HUES48 (cell line): ENCODE data around the gene RHBDD2.
"Not testable (repeated sequence)": the region's sequence is repeated elsewhere in the genome, so short reads cannot be mapped to it uniquely, and the experiment has no call there.

Experiments used
- H3K27ac ChIP-seq: one replicate; pipeline ENCODE4 v1.7.0; 2013; ENCODE audit warnings: low read depth, low read length, inconsistent platforms
- H3K27me3 ChIP-seq: 2 replicates; pipeline ENCODE4 v1.6.1; 2013; ENCODE audit warnings: mild to moderate bottlenecking, low read length; ENCODE audit not compliant: control insufficient read depth, insufficient read depth
- H3K36me3 ChIP-seq: 2 replicates; pipeline ENCODE4 v1.6.1; 2013; ENCODE audit warnings: low read length; ENCODE audit not compliant: control insufficient read depth, insufficient read depth
- H3K4me1 ChIP-seq: 2 replicates; pipeline ENCODE4 v1.6.1; 2013; ENCODE audit warnings: mild to moderate bottlenecking, low read length; ENCODE audit not compliant: control insufficient read depth, insufficient read depth
- H3K4me3 ChIP-seq: 2 replicates; pipeline ENCODE4 v1.5.1; 2013; ENCODE audit warnings: mild to moderate bottlenecking, low read depth, low read length
- H3K9ac ChIP-seq: 2 replicates; pipeline ENCODE4 v1.6.1; 2013; ENCODE audit warnings: mild to moderate bottlenecking, low read depth, low read length, moderate library complexity
- H3K9me3 ChIP-seq: 2 replicates; pipeline ENCODE4 v1.6.1; 2013; ENCODE audit warnings: low read length; ENCODE audit not compliant: control insufficient read depth, insufficient read depth

Gene RHBDD2

DNA sequence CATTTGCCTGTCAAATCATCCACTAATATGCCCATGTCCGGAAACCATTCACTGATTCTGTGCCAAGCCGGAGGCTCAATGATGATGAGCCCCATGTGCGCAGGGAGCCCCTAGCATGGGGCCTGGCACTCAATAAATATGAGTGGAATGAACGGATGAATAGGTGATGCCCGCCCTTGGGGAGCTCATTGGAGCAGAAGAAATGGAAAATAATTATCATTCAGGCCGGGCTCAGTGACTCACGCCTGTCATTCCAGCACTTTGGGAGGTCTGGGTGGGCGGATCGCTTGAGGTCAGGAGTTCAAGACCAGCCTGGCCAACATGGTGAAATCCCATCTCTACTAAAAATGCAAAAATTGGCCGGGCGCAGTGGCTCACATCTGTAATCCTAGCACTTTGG is 11.0 kb downstream of the RHBDD2 start:
- Histone ChIP-seq H3K4me3 (no peak overlapping the region), H3K27me3 (no peaks in the 10 kb centered on the region), H3K9ac (no peak overlapping the region), H3K4me1 (no peaks in the 10 kb centered on the region), H3K27ac (no peak overlapping the region), H3K36me3 (peaks cover 30% of the 10 kb centered on the region), H3K9me3 (no peaks in the 10 kb centered on the region)

DNA sequence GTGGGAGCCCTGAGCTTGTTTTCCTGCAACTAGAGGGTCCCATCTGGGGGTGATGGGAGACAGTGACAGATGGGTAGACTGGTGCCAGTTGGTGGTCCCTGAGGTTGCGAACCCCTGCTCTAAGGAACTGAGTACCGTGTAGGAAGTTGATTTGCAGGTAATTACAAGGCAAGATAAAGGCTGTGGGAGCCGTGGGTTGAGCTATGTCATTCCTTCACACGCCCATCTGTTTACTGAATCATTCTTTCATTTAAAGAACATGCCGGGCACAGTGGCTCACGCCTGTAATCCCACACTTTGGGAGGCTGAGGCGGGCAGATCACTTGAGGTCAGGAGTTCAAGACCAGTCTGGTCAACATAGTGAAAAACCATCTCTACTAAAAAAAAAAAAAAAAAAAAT is 12.4 kb downstream of the RHBDD2 start:
- peaks cover 17% of the 10 kb centered on the region for H3K36me3 ChIP-seq
- H3K9ac ChIP-seq, H3K27me3 ChIP-seq, H3K4me1 ChIP-seq, H3K9me3 ChIP-seq, H3K27ac ChIP-seq, H3K4me3 ChIP-seq: not testable (repeated sequence)

DNA sequence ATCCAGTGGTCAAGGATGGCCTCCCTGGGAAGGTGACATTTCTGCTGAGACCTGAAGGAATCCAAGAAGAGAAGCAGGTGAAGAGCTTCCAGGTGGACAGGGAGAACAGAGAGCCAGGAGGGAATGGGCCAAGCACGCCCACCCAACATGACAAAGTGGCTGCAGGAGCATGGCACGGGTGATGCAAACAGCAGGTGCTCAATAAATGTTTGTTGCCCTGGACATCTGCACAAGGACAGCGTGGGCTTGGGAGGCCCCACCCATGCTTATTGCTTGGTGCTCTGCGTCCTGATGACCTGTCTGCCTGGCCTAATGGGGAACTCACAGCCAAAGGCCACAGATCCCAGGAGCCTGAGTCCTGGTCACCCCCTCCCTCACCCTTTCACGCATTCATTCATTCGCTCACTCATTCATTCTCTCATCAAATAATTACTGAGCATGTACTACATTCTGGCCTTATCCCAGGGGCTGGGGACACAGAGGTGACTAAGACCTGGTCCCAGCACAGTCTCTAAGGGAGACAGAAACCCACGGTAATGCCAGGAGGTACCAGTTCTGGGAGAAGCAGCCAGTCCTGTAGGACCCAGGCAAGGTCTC is 13.1 kb downstream of the RHBDD2 start:
- Histone ChIP-seq H3K36me3 (peaks cover 12% of the 10 kb centered on the region), H3K27ac (no peak overlapping the region), H3K4me3 (no peak overlapping the region), H3K27me3 (no peaks in the 10 kb centered on the region), H3K9ac (no peak overlapping the region), H3K4me1 (no peaks in the 10 kb centered on the region), H3K9me3 (no peaks in the 10 kb centered on the region)

DNA sequence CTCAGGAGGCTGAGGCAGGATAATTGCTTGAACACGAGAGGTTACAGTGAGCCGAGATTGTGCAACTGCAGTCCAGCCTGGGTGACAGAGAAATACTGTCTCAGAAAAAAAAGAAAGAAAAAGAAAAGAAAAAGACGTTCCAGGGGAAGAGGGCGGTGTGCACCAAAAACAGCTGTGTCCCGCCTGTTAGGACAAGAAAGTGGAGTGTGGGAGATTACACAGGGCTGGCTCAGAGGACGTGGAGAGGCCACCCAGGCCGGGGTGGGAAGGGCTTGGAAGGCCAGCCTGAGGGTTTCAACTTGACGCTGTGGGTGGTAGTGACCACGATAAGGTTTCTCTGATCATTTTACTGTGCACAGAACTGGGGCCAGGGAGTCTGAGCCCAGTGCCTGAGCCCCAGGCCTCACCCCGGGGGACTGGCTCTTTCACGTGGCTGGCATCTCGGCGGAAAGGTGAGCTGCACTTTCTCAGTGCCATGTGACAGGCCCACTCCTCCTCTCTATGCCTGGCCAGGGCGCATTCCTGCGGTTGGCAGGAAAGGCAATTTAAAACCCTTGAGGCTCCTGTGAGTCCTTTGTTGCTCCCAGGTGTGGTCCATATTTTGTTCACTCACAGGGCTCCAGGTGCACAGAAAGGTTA is 13.9 kb downstream of the RHBDD2 start:
- Histone ChIP-seq H3K4me3 (no peak overlapping the region), H3K27me3 (no peaks in the 10 kb centered on the region), H3K9ac (no peak overlapping the region), H3K4me1 (no peaks in the 10 kb centered on the region), H3K27ac (no peak overlapping the region), H3K9me3 (no peaks in the 10 kb centered on the region), H3K36me3 (peaks cover 8% of the 10 kb centered on the region; the same call in 1 of the 2 replicates)

DNA sequence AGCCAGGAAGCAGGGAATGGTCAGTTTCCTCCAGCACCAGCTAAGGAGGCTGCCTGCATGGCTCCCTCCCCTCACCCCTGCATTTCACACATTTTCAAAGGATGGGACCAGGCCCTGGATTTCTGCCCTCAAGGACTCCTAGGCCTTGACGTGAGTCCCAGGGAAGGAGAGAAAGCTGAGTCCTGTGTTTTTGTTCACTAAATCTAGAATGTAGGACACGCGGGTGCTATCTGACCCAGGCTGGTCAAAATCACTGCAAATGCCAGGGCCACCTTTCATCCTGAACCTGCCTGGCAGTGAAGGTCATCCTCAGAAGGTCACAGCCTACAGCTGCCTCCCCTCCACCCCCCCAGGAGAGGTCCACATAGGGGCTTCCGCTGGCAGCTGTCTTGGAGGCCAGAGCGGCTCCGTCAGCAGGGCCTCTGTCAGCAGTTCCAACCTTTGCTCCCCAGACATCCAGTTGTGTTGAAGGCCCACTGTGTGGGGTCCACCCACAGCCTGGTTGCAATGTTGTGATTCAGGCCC is 18.0 kb downstream of the RHBDD2 start:
- Histone ChIP-seq H3K9ac (no peak overlapping the region), H3K9me3 (no peaks in the 10 kb centered on the region), H3K4me1 (0 out of 2 replicates have a peak, but pooled peaks cover 2% of the 10 kb centered on the region), H3K36me3 (no peaks in the 10 kb centered on the region), H3K27me3 (no peaks in the 10 kb centered on the region), H3K27ac (no peak overlapping the region), H3K4me3 (no peak overlapping the region)

DNA sequence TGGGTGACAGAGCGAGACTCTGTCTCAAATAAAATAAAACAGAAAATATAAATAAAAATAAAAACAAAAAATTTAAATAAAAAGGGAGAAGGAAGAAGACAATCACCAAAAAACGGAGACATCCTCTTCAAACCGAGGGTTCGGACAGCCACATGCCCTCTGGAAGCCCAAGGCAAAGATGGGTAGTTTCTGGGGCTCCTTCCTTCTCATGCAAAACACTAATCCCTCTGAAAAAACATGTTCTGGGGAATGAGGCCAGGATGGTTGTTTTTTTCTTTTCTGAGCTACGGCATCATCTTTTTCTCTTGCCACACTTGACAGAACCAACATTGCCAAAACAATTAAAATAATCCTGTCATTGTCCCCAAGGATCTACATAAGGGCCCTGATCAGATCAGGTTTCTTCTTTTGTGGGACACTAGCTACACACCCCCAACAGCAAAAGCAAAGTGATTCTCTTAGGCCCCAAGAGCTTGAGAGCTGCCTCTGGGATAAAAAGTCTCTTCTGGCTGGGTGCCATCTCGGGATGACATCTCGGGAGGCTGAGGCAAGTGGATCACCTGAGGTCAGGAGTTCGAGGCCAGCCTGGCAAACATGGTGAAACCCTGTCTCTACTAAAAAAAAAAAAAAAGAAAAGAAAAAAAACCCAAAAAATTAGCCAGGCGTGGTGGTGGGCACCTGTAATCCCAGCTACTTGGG is 21.9 kb downstream of the RHBDD2 start:
- Histone ChIP-seq H3K36me3 (no peaks in the 10 kb centered on the region), H3K4me3 (no peak overlapping the region), H3K27me3 (no peaks in the 10 kb centered on the region), H3K27ac (peak overlapping the region; percentile 11), H3K9me3 (no peaks in the 10 kb centered on the region), H3K9ac (no peak overlapping the region), H3K4me1 (peaks cover 2% of the 10 kb centered on the region; the same call in 1 of the 2 replicates)

DNA sequence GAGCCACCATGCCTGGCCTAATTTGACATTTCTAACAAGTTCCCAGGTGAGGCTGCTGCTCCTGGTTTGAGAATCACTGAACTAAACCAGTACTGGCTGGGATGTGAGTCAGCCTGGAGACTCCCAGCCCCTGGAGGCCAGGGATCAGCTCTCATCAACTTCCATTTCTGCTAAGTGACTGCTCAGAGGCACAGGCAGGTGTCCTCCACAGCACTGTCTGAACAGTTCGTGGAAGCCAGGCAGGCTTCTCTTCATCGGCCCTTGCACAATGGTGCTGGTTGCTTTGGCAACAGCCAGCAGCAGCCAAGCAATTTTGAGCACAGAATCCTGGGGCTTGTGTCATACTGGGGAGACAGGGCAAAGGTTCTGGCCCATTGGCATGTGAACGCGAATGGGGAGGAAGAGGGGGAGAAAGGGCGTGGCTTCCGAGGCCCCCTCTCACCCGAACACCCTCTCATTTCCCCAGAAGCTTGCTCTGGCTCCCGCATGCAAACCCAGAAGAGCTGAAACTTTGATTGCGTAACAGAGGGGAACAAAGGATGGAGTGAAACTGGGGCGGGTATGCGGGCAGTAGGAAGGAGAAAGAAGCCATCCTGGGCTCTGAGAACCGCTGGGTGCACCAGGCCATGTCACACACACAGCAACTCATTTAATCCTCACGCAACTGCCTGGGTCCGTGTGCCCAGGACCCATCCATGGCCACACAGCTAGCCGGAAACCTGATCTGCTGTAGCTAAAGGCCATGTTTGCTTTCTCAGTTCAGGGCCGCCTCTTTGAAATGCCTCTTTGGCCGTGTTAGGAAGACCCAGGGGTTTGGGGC is 27.2 kb downstream of the RHBDD2 start:
- Histone ChIP-seq H3K4me1 (peaks cover 7% of the 10 kb centered on the region; the same call in 1 of the 2 replicates), H3K9ac (no peak overlapping the region), H3K27ac (peak overlapping the region; percentile 9)

DNA sequence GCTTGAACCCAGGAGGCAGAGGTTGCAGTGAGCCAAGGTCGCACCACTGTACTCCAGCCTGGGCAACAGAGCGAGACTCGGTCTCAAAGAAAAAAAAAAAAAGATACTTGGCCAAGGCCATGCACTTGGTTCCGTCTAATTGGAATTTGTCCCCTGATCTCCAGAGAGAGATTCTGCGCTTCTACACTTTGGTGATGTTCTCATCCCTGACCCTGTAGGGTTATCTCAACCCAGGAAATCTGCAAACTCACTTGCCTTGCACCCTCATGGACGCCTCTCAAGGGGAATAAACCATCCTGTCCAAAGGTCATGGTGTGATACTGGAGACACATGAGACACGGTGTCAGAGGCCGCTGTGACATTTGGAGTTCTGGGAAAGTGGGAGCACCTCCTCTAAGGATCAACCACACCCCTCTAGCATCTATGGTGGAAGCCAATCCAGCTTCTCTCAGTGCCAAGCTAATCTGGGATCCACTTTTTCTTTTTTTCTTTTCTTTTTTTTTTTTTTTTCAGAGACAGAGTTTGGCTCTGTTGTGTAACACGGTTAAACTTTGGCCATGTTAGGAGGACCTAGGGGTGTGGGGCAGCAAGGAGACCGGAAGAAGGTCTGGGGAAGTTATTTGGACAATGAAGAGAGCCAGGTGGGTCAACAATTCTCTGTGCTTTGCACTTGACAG is 28.3 kb downstream of the RHBDD2 start:
- Histone ChIP-seq H3K36me3 (no peaks in the 10 kb centered on the region), H3K27ac (no peak overlapping the region), H3K4me3 (no peak overlapping the region), H3K9ac (no peak overlapping the region), H3K27me3 (no peaks in the 10 kb centered on the region), H3K4me1 (peaks cover 7% of the 10 kb centered on the region; the same call in 1 of the 2 replicates), H3K9me3 (no peaks in the 10 kb centered on the region)

More for the DNA sequence above, 27.2 kb downstream of the RHBDD2 start:
- Histone ChIP-seq H3K36me3 (no peaks in the 10 kb centered on the region), H3K9me3 (no peaks in the 10 kb centered on the region), H3K27me3 (no peaks in the 10 kb centered on the region), H3K4me3 (no peak overlapping the region)

DNA sequence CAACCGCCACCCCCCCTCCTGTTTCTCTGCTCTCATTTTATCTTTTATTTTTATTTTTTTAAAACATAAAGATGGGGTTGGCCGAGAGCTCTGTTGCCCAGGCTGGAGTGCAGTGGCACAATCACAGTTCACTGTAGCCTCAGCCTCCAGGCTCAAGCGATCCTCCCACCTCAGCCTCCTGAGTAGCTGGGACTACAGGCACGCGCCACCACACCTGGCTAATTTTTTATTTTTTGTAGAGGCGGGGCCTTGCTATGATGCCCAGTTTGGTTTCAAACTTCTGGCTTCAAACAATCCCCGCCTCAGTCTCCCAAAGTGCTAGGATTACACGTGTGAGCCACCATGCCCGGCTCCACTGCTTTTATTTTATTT is 28.8 kb downstream of the RHBDD2 start:
- not testable (repeated sequence) for H3K27ac ChIP-seq, H3K36me3 ChIP-seq, H3K27me3 ChIP-seq, H3K9me3 ChIP-seq, H3K4me3 ChIP-seq, H3K4me1 ChIP-seq, H3K9ac ChIP-seq

DNA sequence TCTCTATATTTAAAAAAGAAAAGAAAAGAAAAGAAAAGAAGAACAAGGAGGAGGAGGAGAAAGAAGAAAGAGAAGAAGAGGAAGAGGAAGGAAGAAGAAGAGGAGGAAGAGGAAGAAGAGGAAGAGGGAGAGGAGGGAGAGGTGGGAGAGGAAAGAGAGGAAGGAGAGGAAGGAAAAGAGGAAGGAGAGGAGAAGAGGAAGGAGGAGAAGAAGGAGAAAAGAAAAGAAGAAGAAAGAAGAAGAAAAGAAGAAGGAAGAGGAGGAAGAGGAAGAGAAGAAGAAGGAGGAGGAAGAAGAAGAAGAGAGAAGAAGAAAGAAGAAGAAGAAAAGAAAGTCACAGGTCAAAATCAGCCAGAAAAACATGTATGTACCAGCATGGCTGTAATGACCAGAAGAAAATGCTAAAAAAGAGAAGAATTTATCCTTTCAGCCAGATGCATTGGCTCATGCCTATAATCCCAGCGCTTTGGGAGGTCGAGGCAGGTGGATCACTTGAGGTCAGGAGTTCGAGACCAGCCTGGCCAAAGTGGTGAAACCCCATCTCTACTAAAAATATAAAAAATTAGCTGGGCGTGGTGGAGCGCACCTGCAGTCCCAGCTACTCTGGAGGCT is 30.8 kb downstream of the RHBDD2 start:
- Histone ChIP-seq H3K9ac (no peak overlapping the region), H3K4me3 (no peak overlapping the region), H3K36me3 (no peaks in the 10 kb centered on the region), H3K4me1 (peaks cover 13% of the 10 kb centered on the region), H3K27me3 (no peaks in the 10 kb centered on the region), H3K27ac (no peak overlapping the region), H3K9me3 (no peaks in the 10 kb centered on the region)
